Panc1 (cell line): ENCODE data around the gene PSMB11. TPM values are rescaled to one million over a fixed set of nuclear protein-coding genes. Genes with fewer than 3 reads are reported as not detected.

Experiments
- ATAC-seq: fragments of 200-7000 bp; cut with Tn5 transposase; 2 replicates; pipeline ENCODE4 v1.9.1; 2020; ENCODE audit warnings: mild to moderate bottlenecking, moderate library complexity
- BruUV-seq: library from RNA; stranded (reverse); fragments of 400-500 nt; replicated peaks from 2 replicates; lab custom pipeline; 2021; lab: Mats Ljungman, UMichigan
- CTCF ChIA-PET: fragments of 300-600 bp; sonication (Branson Sonifier 250); formaldehyde crosslinking; loops from one replicate; lab custom pipeline; 2022; ENCODE audit warnings: antibody characterized with exemption; lab: Charles Lee
- POLR2A ChIA-PET: fragments of 300-600 bp; sonication (Branson Sonifier 250); formaldehyde crosslinking; loops from one replicate; lab custom pipeline; 2022; ENCODE audit warnings: antibody characterized with exemption; lab: Charles Lee
- DNase-seq: peaks from one replicate; pipeline ENCODE4 v3.0.0-alpha.2; 2010; ENCODE audit warnings: low read depth, low spot score
- H3K27ac ChIP-seq: 2 replicates; pipeline ENCODE4 v1.5.1; 2011; ENCODE audit warnings: mild to moderate bottlenecking, low read length, inconsistent platforms
- H3K27me3 ChIP-seq: fragments of 200-500 bp; sonication (Bioruptor generic); 2 replicates; pipeline ENCODE4 v1.6.0; 2014; ENCODE audit warnings: low read length, inconsistent platforms; ENCODE audit not compliant: control insufficient read depth, insufficient read depth
- H3K36me3 ChIP-seq: fragments of 200-500 bp; sonication (Bioruptor generic); 2 replicates; pipeline ENCODE4 v1.5.1; 2014; ENCODE audit warnings: inconsistent platforms, mild to moderate bottlenecking, low read length, moderate library complexity; ENCODE audit not compliant: control insufficient read depth, insufficient read depth
- H3K4me1 ChIP-seq: 2 replicates; pipeline ENCODE4 v1.5.1; 2011; ENCODE audit warnings: inconsistent platforms, mild to moderate bottlenecking, low read length, moderate library complexity; ENCODE audit not compliant: control insufficient read depth, insufficient read depth
- H3K4me3 ChIP-seq, 2 experiments: 2 replicates each; pipeline ENCODE4 v1.5.1; 2011 to 2012; ENCODE audit warnings: low read depth in 2 of 2, low read length in 2 of 2, mild to moderate bottlenecking in 2 of 2, inconsistent platforms in 1 of 2, moderate library complexity in 1 of 2
- H3K9me3 ChIP-seq: fragments of 200-500 bp; sonication (Bioruptor generic); 2 replicates; pipeline ENCODE4 v1.5.1; 2014; ENCODE audit warnings: low read depth, mild to moderate bottlenecking, inconsistent platforms, low read length, moderate library complexity; ENCODE audit not compliant: control insufficient read depth, insufficient read depth
- CTCF ChIP-seq: fragments of 450-650 bp; IDR thresholded peaks from 2 replicates; pipeline ENCODE4 v1.5.1; 2017; ENCODE audit warnings: mild to moderate bottlenecking
- POLR2AphosphoS5 ChIP-seq: IDR thresholded peaks from 2 replicates; pipeline ENCODE4 v1.6.1; 2012; ENCODE audit warnings: mild to moderate bottlenecking, low read depth, low read length, moderate library complexity
- REST ChIP-seq, 2 experiments: IDR thresholded peaks; 2 replicates each; pipeline ENCODE4 v1.6.1; 2011 to 2012; ENCODE audit warnings: low read depth in 2 of 2, control low read depth in 1 of 2, low read length in 1 of 2, mild to moderate bottlenecking in 1 of 2, moderate library complexity in 1 of 2; ENCODE audit not compliant: insufficient read depth in 1 of 2
- SIN3A ChIP-seq: IDR thresholded peaks from 2 replicates; pipeline ENCODE4 v1.6.1; 2012; ENCODE audit warnings: low read depth, mild to moderate bottlenecking, low read length, moderate library complexity, borderline replicate concordance; ENCODE audit not compliant: insufficient read depth
- TCF7L2 ChIP-seq: IDR thresholded peaks from 2 replicates; pipeline ENCODE4 v1.6.1; 2011; ENCODE audit warnings: mild to moderate bottlenecking, low read depth, low read length, inconsistent platforms
- in situ Hi-C: cut with HindIII; loops from 2 replicates; pipeline ENCODE4 v1.10.0; 2016; ENCODE audit warnings: low sequenced_read_pairs, low pct_unique_long_range_greater_than_20kb
- intact Hi-C: fragments of 100-400 bp; cut with micrococcal nuclease; formaldehyde crosslinking; loops from one replicate; pipeline ENCODE4 v1.10.0; 2022; ENCODE audit not compliant: unreplicated experiment
- total RNA-seq: library from RNA; stranded (reverse); gene quantifications from one replicate; pipeline ENCODE4 v1.2.1, GENCODE V29; 2021; ENCODE audit not compliant: unreplicated experiment

The PSMB11 gene
- total RNA-seq, 1 experiment from 2014 or later, result not detected

- no peak for DNase-seq
- peaks cover 26% of the 10 kb centered on the region for H3K4me1 ChIP-seq
- H3K27me3 ChIP-seq, result no peaks in the 10 kb centered on the region
- ATAC-seq, result no peak
- no peaks in the 10 kb centered on the region for H3K9me3 ChIP-seq
- intact Hi-C loops, result no loop called here
- no TSS peak for BruUV-seq
- CTCF ChIA-PET, result interaction anchor here (0.5 kb wide), 1 partner anchor 46 kb away, joined by 3 read pairs; no protein-coding TSS in a partner anchor
- POLR2A ChIA-PET, result no interaction called here
- H3K36me3 ChIP-seq, result peaks cover 34% of the 10 kb centered on the region
- no peak for TF ChIP-seq SIN3A
- no peak for TF ChIP-seq CTCF
- no peak for TF ChIP-seq POLR2AphosphoS5
- no peak for TF ChIP-seq TCF7L2
- no peak for TF ChIP-seq REST (IDR thresholded peaks at IDR 0.05; ENCODE audit: insufficient read depth in 1 of 2, low read depth in 2 of 2, low read length in 1 of 2)
- no peak overlapping the region for H3K27ac ChIP-seq
- in situ Hi-C loops, result no loop called here
- no peak overlapping the region for H3K4me3 ChIP-seq
Measured at GRCh38 chr14:23066855-23067744, 25.1 kb downstream of the PSMB11 start.

GRCh38 chr14:23067847-23068788 lies 26.1 kb downstream of the PSMB11 start:
- H3K4me3 ChIP-seq, result no peak overlapping the region
- H3K4me1 ChIP-seq, result peaks cover 19% of the 10 kb centered on the region
- BruUV-seq, result no TSS peak
- no peak overlapping the region; the same call in 1 of the 2 replicates for H3K27ac ChIP-seq
- H3K27me3 ChIP-seq, result no peaks in the 10 kb centered on the region
- peaks cover 26% of the 10 kb centered on the region for H3K36me3 ChIP-seq
- ChIA-PET CTCF (interaction anchor here (1.0 to 1.6 kb wide), 11 partner anchors 10 to 156 kb away, joined by 3 to 28 read pairs (median 4); partner anchors contain the start of genes ACIN1 and C14orf119), POLR2A (interaction anchor here (0.9 to 1.3 kb wide), 2 partner anchors 27 to 41 kb away, joined by 5 to 6 read pairs; partner anchors contain the start of genes ACIN1 and C14orf119)
- ATAC-seq, result no peak
- DNase-seq, result no peak
- TF ChIP-seq CTCF (no peak), SIN3A (no peak), POLR2AphosphoS5 (no peak), TCF7L2 (no peak), REST (IDR thresholded peaks at IDR 0.05; ENCODE audit: insufficient read depth in 1 of 2, low read depth in 2 of 2, low read length in 1 of 2) (no peak)
- intact Hi-C loops (no loop called here), in situ Hi-C loops (no loop called here)
- no peaks in the 10 kb centered on the region for H3K9me3 ChIP-seq
